ENCODE measurements around the gene OSBPL3. TPM values are rescaled to one million over a fixed set of nuclear protein-coding genes. Genes with fewer than 3 reads are reported as not detected.

Gene OSBPL3
- total RNA-seq, 1 donor from 2014 or later = 9.8 TPM

- H3K4me3 Mint-ChIP-seq = no peak overlapping the region
Measured at GRCh38 chr7:24966802-24967201, 13.2 kb downstream of the OSBPL3 start.

GRCh38 chr7:24965831-24966708, 13.9 kb downstream of the OSBPL3 start:
- Mint-ChIP-seq H3K4me3 (peak overlapping the region; percentile 1), H3K36me3 (no peaks in the 10 kb centered on the region), H3K4me1 (peaks cover 40% of the 10 kb centered on the region), H3K9me3 (no peaks in the 10 kb centered on the region), H3K27me3 (ENCODE audit: low read depth) (no peaks in the 10 kb centered on the region), H3K27ac (peak overlapping the region; percentile 50)
- no peak for TF ChIP-seq CTCF (IDR thresholded peaks at IDR 0.05; ENCODE audit: unreplicated experiment)
- no peak for DNase-seq (ENCODE audit: low spot score in 2 of 2, unreplicated experiment in 2 of 2)

More at GRCh38 chr7:24966802-24967201, 13.2 kb downstream of the OSBPL3 start:
- Mint-ChIP-seq H3K27me3 (ENCODE audit: low read depth) (no peaks in the 10 kb centered on the region), H3K4me1 (peaks cover 47% of the 10 kb centered on the region), H3K27ac (no peak overlapping the region), H3K9me3 (no peaks in the 10 kb centered on the region), H3K36me3 (no peaks in the 10 kb centered on the region)
- TF ChIP-seq CTCF (IDR thresholded peaks at IDR 0.05; ENCODE audit: unreplicated experiment) = no peak
- DNase-seq (ENCODE audit: low spot score in 2 of 2, unreplicated experiment in 2 of 2) = no peak

- Mint-ChIP-seq H3K36me3 (no peaks in the 10 kb centered on the region), H3K4me1 (peaks cover 35% of the 10 kb centered on the region), H3K9me3 (no peaks in the 10 kb centered on the region), H3K27ac (no peak overlapping the region), H3K4me3 (no peak overlapping the region), H3K27me3 (ENCODE audit: low read depth) (no peaks in the 10 kb centered on the region)
- DNase-seq (ENCODE audit: low spot score in 2 of 2, unreplicated experiment in 2 of 2) = no peak
- TF ChIP-seq CTCF (IDR thresholded peaks at IDR 0.05; ENCODE audit: unreplicated experiment) = no peak
Measured at GRCh38 chr7:24964191-24964590, 15.8 kb downstream of the OSBPL3 start.

- Mint-ChIP-seq H3K36me3 (no peaks in the 10 kb centered on the region), H3K4me3 (no peak overlapping the region)
- TF ChIP-seq CTCF (IDR thresholded peaks at IDR 0.05; ENCODE audit: unreplicated experiment) = no peak
Measured at GRCh38 chr7:24963218-24963617, 16.8 kb downstream of the OSBPL3 start.

GRCh38 chr7:24962418-24962962, 17.5 kb downstream of the OSBPL3 start:
- Mint-ChIP-seq H3K27ac (no peak overlapping the region), H3K4me3 (no peak overlapping the region), H3K36me3 (no peaks in the 10 kb centered on the region), H3K4me1 (peaks cover 31% of the 10 kb centered on the region), H3K27me3 (ENCODE audit: low read depth) (no peaks in the 10 kb centered on the region), H3K9me3 (no peaks in the 10 kb centered on the region)
- no peak for DNase-seq (ENCODE audit: low spot score in 2 of 2, unreplicated experiment in 2 of 2)
- TF ChIP-seq CTCF (IDR thresholded peaks at IDR 0.05; ENCODE audit: unreplicated experiment) = no peak

More at GRCh38 chr7:24963218-24963617, 16.8 kb downstream of the OSBPL3 start:
- Mint-ChIP-seq H3K27ac (no peak overlapping the region), H3K9me3 (no peaks in the 10 kb centered on the region), H3K27me3 (ENCODE audit: low read depth) (no peaks in the 10 kb centered on the region), H3K4me1 (peaks cover 35% of the 10 kb centered on the region)
- DNase-seq (ENCODE audit: low spot score in 2 of 2, unreplicated experiment in 2 of 2) = no peak
